Measurements from ENCODE around the gene XPNPEP3. TPM values are rescaled to one million over a fixed set of nuclear protein-coding genes. Genes with fewer than 3 reads are reported as not detected.
"Not testable (repeated sequence)": the region's sequence is repeated elsewhere in the genome, so short reads cannot be mapped to it uniquely, and the experiment has no call there.

Gene XPNPEP3
- total RNA-seq, 4 donors from 2014 or later, result 10.1 to 19.1 (median 12.2) TPM

DNA sequence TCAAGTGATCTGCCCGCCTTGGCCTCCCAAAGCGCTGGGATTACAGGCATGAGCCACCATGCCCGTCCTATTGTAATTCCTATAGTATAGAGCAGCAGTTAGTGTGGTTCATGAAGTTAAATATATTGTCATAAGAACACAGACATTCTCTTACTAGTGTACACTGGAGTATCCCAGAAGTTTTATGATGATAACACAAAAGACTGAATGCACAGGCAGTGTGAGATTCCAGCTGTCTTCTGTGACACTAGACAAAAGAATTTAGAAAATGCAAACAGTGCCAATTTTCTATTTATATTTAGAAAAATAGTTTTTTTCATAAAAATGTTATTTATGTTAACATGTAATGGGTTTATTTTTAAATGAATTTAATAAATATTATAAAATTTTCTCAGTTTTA lies 54.8 kb downstream of the XPNPEP3 start:
- no peak for ATAC-seq (ENCODE audit: low FRiP score)

DNA sequence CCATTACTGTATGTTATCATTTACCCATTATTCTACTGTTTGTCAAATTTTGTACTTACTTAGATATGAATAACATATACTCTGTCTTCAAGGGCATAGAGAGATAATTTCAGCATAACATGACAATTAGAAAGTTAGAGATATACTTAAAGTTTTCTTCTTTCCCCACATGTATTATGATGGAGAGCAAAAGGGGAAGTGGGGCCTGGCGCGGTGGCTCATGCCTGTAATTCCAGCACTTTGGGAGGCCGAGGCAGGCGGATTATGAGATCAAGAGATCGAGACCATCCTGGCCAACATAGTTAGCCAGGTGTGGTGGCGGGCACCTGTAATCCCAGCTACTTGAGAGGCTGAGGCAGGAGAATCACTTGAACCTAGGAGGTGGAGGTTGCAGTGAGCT lies 56.0 kb downstream of the XPNPEP3 start:
- ATAC-seq (ENCODE audit: low FRiP score), result not testable (repeated sequence)

More for the DNA sequence above, 54.8 kb downstream of the XPNPEP3 start:
- TF ChIP-seq, protein P1, sequence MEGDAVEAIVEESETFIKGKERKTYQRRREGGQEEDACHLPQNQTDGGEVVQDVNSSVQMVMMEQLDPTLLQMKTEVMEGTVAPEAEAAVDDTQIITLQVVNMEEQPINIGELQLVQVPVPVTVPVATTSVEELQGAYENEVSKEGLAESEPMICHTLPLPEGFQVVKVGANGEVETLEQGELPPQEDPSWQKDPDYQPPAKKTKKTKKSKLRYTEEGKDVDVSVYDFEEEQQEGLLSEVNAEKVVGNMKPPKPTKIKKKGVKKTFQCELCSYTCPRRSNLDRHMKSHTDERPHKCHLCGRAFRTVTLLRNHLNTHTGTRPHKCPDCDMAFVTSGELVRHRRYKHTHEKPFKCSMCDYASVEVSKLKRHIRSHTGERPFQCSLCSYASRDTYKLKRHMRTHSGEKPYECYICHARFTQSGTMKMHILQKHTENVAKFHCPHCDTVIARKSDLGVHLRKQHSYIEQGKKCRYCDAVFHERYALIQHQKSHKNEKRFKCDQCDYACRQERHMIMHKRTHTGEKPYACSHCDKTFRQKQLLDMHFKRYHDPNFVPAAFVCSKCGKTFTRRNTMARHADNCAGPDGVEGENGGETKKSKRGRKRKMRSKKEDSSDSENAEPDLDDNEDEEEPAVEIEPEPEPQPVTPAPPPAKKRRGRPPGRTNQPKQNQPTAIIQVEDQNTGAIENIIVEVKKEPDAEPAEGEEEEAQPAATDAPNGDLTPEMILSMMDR (IDR thresholded peaks at IDR 0.05), result no peak
- no peak for DNase-seq (ENCODE audit: low spot score)

DNA sequence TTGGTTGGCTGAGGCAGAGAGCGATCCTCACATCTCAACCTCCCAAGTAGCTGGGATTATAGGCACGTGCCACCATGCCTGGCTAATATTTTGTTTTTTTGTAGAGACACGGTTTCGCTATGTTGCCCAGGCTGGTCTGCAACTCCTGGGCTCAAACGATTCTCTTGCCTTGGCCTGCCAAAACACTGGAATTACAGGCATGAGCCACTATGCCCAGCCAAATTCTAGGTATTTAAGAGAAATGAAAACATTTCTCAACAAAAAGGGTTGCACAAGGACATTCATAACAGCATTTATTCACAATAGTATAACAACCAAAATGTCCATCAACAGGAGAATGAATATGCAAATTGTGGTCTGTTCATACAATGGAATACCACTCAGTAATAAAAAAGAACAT lies 62.5 kb downstream of the XPNPEP3 start:
- DNase-seq (ENCODE audit: low spot score), result no peak
- TF ChIP-seq, protein P1 (IDR thresholded peaks at IDR 0.05), result no peak
- ATAC-seq (ENCODE audit: low FRiP score), result peak; percentile 72

More for the DNA sequence above, 56.0 kb downstream of the XPNPEP3 start:
- DNase-seq (ENCODE audit: low spot score), result not testable (repeated sequence)

DNA sequence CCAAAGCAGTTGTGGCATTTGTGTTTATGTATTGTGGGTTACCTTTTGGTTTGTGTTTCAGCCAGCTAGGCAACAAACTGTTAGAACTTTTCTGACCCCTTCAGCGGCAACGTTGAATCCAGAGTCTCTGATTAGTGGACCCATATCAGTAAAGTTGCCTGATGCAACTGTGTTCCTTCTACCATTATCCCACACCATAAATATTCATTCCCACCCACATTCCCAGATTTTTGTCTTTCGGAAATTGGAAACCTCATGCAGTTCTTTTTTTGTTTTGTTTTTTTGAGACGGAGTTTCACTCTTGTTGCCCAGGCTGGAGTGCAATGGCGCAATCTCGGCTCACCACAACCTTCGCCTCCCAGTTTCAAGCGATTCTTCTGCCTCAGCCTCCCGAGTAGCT lies 63.6 kb downstream of the XPNPEP3 start:
- TF ChIP-seq, protein P1 (IDR thresholded peaks at IDR 0.05), result no peak
- ATAC-seq (ENCODE audit: low FRiP score) (no peak), DNase-seq (ENCODE audit: low spot score) (no peak)

DNA sequence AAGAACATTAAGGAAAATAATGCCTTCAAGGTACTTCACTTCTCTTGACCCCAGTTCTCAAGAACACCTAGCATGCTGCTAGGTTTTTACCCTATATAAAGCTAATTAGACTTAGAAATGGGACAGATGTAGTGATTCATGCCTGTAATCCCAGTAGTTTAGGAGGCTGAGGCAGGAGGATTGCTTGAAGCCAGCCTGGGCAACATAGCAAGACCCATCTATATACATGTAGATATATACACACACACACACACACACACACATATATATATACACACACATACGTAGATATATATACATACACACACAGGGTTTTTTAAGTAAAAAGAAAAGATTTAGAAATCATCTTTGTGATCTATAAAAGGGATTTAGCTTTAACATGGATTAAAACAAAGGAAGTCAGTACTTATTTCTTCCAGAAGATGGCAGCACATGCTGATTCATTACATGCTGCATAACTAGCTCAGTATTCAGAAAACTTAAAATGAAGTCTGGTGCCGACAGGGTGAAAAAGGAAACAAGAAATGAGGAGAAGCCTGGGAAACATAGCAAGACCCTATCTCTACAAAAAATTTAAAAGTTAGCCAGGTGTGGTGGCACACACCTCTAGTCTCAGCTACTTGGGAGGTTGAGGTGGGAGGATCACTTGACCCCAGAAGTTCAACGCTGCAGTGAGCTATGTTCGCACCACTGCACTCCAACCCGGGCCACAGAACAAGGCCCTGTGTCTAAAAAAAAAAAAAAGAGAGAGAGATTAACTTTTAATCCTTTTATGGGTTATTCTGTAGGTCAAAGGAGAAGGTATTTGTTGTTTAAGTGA lies 65.7 kb downstream of the XPNPEP3 start:
- TF ChIP-seq, protein P1 (IDR thresholded peaks at IDR 0.05), result peak in 1 of 3 donors; percentile 28
- no peak for DNase-seq (ENCODE audit: low spot score)
- peak; percentile 31 for ATAC-seq (ENCODE audit: low FRiP score)

DNA sequence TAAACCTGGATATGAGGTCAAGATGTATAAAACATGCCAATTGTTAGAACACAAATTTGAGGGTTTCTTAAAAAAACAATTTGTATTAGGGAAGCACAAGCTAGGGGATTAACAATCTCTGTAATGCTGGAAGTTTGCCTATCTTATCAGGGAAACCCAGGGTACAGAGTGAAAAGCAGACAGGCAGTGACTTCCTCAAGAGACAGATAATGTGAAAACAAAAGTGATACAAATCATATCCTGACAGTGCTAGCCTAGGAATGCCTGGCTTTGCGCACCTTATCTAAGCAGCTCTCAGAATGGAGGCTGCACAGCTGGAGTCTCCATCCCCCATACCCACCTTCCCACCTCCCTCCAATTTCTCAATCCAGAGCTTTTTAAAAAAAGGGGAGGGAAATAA lies 71.7 kb downstream of the XPNPEP3 start:
- DNase-seq (ENCODE audit: low spot score) (no peak), ATAC-seq (ENCODE audit: low FRiP score) (no peak)

DNA sequence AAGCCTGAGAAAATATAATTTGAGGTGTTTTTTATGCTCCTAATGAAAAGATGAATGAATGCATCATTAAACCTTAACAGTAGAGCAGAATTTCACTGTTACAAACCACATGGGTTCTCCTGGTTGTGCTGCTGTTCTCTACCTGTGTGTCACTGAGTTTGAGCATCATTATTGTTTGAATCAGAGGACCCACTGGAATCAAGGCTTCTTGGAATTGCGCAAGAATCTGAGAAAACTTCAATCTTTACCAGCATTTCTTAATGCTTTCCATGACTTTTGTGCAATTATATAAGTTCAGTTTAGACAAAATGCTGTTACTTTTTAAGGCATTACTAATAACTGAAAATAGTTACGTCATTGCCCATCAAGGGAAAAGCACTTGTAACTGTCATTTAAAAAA lies 75.4 kb downstream of the XPNPEP3 start:
- DNase-seq (ENCODE audit: low spot score), result no peak
- TF ChIP-seq, protein P1 (IDR thresholded peaks at IDR 0.05), result no peak
- ATAC-seq (ENCODE audit: low FRiP score), result no peak

More for the DNA sequence above, 71.7 kb downstream of the XPNPEP3 start:
- TF ChIP-seq, protein P1 (IDR thresholded peaks at IDR 0.05), result no peak
